Measurements from ENCODE around the gene UBASH3A.
"Not testable (repeated sequence)": the region's sequence is repeated elsewhere in the genome, so short reads cannot be mapped to it uniquely, and the experiment has no call there.

The UBASH3A gene

DNA sequence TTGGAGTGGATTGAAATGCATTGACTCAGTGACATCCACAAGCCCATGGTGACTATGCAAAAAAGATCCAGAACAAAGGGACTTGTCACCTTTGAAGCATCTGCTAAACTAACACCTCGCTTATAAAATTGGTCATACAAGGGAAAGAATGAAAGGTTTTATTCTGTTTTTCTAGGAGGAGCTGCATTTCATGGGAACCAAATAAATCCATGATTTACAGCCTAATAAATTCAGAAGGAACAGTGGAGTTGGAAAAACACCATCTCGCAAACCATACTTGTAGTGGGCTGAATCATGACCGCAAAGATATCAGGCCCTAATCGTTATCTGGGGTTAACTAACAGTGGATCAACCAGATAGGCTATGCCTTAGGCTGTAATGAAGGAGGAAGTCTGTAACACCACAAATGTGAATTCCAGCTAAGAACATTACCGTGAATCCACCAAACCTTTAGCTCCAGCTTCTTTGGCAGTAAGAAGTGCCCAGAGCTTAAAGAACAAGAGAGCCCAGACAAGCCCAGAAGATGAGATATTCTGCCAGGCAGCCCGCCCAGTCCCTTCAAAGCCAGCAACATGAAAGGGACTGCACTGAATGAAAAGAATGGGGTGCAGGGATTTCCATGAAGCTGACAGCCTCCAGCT lies 64.9 kb downstream of the UBASH3A start:
- DNase-seq (ENCODE audit: low read depth in 2 of 2), result no peak

DNA sequence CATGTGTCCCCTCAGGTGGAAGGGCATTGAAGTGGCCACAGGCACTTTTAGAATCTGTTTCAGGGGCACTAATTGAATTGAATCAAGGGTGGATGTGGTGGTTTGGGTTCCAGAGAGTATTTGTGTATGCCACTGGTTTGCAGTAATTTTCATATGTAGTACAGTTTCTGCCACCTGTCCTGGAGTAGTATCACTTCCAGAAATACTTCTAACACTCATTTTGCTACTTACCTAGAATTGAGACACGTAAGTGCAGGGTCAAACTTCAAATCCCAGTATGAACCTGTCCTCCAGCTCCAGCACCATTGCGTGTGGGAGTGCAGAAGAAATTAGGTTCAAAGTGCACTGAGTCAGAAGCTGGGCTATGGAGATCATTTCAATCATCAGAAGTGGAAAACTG lies 65.6 kb downstream of the UBASH3A start:
- DNase-seq (ENCODE audit: low read depth in 2 of 2), result no peak

DNA sequence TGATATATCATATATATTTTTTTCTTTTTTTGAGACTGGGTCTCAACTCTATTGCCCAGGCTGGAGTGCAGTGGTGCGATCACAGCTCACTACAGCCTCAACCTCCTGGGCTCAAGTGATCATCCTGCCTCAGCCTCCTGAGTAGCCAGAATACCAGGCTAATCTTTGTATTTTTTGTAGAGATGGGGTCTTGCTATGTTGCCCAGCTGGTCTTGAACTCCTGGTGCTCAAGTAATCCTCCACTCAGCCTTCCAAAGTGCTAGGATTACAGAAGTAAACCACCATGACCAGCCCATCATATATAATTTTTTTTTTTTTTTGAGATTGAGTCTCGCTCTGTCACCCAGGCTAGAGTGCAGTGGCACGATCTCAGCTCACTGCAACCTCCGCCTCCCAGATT lies 66.0 kb downstream of the UBASH3A start:
- DNase-seq (ENCODE audit: low read depth in 2 of 2), result not testable (repeated sequence)

DNA sequence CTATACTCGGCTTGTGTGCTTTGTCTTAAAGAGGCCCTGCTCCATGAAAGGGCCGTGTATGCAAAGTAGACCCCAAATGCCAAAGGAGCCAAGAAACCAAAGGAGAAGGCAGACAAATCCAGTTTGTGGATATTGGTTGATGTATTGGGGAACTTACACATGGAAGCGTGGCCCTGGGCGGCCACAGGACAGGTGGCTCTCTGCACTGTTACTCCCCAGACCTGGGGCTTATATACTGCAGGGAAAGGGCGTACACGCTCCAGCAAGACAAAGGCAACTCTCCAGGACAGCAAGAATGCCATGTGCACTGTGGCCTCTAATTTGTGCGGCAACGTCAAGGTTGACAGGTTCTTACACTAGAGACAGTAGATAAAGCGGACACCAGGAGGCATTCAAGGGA lies 67.5 kb downstream of the UBASH3A start:
- no peak for DNase-seq (ENCODE audit: low read depth in 2 of 2)

DNA sequence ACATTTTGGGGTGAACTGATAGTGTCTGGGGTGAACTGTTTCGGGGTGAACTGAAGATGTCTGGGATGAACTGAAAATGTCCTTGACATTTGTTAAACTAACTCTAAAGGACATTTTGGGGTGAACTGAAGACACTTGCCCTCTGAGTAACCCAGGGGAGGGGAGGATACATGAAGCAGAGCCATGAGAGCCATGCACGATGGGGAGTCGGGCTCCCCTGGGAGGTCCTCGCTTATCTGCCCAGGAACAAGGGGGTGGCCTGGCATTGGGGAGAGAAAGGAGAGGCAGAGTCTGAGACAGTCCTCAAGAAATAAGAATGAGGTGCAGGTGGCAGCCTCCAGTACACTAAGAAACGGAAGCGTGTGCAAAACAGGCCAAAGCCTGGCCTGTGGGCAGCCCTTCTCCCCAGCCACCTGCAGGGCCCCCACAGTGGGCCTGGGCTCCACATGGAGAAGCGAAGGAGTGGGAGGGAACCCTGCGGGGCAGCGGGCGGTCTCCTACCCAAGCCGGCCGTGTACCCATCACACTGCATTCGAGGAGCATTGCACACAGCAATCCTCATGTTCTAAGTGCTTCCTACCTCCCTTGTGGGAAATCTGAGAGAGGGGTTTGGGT lies 68.1 kb downstream of the UBASH3A start:
- no peak for DNase-seq (ENCODE audit: low read depth in 2 of 2)

DNA sequence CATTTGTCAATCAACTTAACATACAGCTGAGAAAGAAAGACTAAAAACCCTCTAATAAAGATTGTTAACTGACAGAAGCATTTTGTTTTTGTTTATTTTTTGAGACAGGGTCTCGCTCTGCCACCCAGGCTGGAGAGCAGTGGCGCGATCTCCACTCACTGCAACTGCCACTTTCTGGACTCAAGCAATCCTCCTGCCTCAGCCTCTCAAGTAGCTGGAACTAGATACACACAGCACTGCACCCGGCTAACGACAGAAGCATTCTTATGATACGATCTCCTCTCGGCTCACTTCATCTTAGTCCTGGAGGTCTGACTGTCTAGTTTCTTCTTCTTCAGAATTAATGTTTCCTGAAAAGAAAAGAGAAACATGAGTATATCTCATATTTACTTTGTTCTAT lies 68.8 kb downstream of the UBASH3A start:
- no peak for DNase-seq (ENCODE audit: low read depth in 2 of 2)

DNA sequence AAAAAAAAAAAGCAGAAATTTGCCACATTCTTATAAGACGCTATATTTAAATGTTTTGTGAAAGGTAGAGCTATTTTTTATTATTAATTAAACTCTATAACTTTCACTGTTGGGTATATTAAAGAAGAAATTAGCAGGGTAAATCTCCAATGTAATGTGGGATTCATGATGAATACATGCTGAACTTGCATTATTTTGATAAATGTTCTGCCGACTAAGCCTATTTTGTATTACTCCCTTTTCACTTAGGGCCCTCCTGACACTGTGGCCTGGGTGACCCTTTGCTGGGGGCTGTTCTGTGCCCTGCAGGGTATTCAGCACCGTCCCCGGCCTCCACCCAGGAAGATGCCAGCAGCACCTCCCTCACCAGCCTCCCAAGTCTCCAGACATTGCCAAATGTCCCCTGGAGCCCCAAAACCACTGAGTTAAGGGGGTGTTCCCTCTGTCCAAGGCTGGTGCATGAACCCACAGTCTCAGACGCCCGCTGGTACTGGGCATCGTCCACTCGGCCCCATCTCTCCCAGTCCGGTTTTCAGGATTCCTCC lies 69.9 kb downstream of the UBASH3A start:
- no peak for DNase-seq (ENCODE audit: low read depth in 2 of 2)

DNA sequence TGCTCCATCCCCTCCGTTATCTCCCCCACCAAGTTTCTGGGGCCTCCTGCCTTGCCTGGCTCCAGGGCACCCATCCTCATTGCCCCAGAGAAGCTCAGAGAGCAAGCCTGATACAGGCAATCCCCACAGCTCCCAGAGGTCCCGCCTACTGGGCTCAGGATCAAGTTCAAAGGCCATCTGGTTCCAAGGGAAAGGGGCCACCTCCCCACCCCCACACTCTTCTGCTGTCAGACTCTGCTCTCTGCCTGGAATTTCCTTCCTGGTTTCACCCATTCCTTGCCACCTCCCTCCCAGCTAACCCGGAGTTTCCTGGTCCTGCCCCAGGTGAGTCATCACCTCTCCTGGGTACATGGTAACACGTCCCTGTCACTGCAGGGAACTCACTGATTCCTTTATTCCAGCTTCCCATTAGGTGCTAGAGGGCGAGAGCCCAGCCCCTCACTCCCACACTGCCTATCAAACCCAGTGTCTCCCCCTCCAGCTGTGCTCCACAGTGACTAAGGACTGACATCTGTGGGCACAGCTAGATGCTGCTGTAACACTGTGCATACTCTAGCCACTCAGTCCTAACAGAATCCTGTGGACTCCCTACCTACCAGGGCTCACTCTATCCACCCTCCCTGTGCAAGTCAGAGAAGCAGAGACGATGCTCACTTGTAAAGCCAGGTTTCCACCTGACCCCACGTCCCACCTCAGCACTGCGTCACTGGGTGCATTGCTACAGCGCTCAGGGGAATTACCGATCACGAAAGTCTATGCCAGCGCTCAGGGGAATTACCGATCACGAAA lies 70.5 kb downstream of the UBASH3A start:
- DNase-seq (ENCODE audit: low read depth in 2 of 2), result no peak

DNA sequence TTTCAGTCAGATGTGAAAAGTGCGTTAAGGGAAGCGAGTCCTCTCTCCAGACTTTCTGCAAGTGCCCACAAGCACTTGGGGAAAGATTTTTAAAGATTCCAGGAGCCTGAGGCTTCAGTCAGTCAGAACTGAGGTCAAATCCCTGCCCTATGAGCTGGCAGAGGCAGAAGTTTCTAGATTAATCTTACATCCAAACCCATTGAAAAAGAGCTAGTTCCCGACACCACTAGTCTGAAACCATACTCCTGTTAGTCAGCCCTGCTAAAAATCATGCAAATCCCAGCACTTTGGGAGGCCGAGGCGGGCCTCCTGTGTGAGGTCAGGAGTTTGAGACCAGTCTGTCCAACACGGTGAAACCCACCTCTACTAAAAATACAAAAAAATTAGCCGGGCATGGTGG lies 71.3 kb downstream of the UBASH3A start:
- no peak for DNase-seq (ENCODE audit: low read depth in 2 of 2)

DNA sequence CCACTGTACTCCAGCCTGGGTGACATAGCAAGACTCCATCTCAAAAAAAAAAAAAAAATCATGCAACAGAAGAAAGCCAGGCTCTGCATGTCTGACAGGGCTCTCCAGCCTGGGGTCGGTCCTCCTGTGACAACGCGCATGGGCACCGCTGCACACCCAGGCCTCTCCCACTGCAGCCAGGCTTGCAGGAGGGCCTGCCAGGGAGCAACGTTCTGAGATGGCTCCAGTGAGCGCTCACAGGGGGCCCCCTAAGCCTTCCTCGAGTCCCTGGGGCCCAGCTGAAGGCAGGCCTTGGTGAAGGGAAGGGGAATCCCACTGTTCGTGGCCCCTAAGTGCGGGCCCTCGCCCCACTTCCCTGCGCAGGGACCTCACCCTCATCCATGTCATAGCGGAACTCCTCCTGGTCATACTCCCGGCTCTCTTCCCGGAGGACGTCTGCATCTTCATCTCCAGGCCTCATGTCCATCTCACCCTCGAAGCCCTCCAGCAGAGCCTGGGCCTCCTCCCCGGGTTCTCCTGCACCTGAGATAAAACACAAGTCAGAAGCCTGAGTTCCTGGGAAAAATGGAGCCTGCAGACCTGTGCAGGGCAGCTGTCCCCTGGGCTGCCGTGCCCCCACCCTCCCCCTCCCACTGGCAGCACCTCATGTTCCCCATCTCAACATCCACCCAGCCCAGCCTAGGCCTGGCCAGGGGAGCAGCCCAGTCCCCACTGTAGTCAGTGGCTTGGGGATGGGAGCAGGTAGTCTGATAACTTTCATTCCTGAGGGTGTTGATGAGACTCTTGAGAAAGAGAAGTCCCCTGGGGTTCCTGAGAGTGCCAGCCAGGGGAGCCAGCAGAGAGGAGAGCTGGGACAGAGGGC lies 72.1 kb downstream of the UBASH3A start:
- no peak for DNase-seq (ENCODE audit: low read depth in 2 of 2)

DNA sequence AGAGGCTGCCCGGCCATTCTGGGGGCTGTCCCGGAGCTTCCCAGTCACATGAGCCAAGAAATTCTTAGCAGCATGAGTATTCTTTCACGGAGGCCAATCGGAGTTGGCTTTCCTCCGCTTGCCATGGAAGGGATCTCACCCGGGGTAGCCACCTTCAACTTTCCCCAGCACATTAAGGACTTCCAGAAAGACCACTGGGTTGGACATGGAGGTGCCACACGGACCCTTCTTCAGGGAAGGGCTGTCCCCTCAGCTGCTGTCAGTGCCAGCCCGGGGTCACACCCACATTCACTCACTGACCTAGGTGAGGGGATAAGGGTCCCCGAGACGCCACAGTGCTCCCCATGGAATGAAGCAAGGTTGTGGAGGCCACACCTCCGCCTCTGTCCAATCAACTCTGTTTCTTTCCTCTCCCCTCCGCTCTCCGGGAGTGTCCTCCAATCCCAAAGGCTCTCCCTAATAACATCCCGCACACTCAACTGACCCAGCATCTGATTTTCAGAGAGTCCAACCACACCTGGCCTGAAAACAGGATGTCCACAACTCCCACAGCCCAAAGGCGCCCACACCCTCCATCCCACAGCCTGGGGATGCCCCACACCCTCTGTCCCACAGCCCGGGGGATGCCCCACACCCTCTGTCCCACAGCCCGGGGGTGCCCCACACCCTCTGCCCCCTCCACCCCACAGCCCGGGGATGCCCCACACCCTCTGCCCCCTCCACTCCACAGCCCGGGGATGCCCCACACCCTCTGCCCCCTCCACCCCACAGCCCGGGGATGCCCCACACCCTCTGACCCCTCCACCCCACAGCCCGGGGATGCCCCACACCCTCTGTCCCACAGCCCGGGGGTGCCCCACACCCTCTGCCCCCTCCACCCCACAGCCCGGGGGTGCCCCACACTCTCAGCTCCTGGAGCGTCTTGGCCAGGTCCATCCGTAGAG lies 73.0 kb downstream of the UBASH3A start:
- DNase-seq (ENCODE audit: low read depth in 2 of 2), result no peak

DNA sequence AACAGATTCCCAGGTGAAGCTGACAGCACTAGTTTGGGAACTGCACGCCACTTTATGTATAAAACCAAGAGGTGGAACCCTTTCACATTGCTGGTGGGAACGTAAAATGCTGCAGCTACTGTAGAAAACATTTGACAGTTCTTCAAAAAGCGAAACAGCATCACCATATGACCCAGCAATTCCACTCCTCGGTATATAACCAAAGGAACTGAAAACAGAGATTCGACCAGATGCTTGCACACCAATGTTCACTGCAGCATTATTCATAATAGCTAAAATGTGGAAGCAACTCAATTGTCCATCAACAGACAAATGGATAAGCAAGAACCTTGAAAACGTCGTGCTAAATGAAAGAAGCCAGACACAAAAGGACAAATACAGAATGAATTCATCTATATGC lies 74.8 kb downstream of the UBASH3A start:
- DNase-seq (ENCODE audit: low read depth in 2 of 2), result no peak

DNA sequence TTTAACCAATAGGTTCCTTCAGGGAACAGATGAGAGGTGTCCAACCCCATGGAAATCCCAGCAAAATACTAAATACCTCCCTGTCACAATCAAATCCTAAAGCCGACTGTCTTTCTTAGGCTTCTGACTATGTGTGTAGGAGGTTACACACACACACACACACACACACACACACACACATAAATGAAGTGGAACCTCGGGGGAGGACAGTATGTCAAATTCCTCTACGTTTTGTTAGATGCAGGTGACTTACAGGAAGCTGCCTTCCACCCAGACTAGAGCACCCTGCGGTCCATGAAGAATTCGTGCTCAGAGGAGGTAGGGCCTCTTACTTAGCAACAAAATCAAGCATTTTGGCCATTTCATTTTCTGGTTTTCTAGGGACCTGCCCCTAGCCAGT lies 75.9 kb downstream of the UBASH3A start:
- DNase-seq (ENCODE audit: low read depth in 2 of 2), result no peak

DNA sequence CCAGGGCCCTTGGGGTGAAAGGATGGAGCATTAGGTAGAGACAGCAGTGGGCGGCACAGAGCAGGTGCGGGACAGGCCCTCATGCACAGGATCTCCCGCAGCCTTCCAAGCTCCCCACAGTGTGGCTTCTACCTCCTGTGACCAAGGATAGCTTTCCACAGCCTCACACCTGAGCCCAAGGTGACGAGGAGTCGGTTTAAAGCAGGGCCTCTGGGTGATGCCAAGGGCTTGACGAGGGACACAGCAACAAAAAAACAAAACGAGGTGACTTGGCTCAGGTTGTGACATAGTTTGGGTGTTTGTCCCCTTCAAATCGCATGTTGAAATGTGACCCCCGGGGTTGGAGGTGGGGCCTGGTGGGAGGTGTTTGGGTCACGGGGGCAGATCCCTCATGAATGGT lies 77.0 kb downstream of the UBASH3A start:
- DNase-seq (ENCODE audit: low read depth in 2 of 2), result no peak

DNA sequence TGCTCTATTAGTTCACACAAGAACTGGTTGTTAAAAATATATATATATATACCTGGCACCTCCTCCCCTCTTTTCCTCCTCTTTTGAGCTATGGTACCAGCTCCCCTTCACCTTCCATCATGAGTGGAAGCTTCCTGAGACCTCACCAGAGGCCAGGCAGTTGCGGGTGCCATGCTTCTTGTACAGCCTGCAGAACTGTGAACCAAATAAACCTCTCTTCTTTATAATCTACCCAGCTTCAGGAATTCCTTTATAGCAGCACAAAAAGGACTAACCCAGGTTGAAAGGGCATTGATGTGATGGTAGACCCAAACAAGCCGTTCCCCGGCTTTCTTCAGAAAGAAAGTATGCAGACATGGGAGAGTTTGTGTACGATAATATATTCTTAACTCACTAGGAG lies 77.5 kb downstream of the UBASH3A start:
- no peak for DNase-seq (ENCODE audit: low read depth in 2 of 2)

DNA sequence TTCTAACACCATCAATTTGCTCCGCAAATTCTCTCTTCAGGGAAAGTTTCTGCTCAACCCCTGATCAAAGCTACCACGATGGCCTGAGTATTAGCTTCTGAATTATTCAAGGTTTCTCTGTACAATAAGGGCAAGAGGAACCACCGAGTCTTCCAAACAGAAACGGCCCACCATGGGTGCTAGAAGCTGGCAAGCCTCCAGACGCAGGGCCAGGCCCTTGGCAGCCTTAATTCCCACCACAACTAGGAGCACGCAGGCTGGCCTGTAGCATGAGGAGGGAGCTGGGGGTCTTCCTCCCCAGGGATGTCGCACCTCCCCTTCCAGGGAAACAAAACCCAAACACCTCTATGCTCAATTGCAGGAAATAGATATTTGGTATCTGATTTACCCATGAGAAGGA lies 81.3 kb downstream of the UBASH3A start:
- DNase-seq (ENCODE audit: low read depth in 2 of 2), result no peak

DNA sequence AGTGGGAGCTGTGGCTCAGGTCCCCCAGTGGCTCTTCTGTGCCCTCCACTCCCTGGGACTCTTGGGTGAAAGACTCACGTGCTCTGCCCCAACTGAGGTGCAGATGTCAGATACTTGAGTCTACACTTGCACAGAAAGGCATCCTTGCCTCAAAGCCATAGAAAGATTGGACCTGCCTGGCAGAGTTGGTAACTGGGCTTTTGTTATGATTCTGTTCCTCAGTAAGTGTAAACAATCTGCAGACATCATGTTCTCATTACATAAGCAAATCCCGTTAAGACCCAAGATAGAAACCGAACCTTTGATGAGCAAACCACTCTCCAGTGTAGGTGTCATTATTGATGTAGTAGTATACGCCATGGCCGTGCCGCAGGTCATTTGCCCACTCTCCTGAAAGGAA lies 82.4 kb downstream of the UBASH3A start:
- DNase-seq (ENCODE audit: low read depth in 2 of 2), result no peak

DNA sequence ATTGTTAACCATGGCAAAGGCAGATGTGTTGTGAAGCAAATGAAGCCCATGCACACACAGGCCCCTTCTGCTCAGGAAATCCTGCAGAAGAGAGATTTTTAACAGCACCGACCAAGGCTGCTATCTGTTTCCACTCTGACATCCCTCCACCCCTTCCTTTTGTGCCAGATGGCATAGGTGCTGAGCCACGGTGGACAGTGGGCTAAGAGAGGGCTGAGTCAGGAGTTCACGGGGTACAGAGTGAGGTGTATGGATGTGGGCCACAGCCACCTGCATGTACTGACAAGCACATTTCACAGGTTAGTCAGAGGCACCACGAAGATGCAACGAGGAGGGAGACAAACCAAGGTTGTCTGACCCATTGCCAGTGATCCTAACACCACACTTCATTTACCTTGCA lies 82.8 kb downstream of the UBASH3A start:
- no peak for DNase-seq (ENCODE audit: low read depth in 2 of 2)

DNA sequence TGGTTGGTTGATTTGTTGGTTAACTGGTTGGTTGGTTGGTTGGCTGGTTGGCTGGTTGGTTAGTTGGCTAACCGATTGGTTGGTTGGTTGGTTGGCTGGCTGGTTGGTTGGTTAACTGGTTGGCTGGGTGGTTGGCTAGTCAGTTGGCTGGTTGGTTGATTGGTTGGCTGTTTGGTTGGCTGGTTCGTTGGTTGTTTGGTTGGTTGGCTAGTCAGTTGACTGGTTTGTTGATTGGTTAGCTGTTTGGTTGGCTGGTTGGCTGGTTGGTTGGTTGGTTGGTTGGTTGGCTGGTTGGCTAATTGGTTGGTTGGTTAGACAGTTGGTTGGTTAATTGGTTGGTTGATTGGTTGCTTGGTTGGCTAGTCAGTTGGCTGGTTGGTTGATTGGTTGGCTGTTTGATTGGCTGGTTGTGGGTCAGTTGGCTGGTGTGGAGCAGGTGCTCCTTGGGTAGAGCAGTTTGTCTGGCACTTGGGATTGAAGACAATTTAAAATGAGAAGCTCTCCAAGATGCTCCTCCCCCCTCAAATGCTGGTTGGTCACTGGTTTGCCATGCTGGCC lies 85.4 kb downstream of the UBASH3A start:
- no peak for DNase-seq (ENCODE audit: low read depth in 2 of 2)

DNA sequence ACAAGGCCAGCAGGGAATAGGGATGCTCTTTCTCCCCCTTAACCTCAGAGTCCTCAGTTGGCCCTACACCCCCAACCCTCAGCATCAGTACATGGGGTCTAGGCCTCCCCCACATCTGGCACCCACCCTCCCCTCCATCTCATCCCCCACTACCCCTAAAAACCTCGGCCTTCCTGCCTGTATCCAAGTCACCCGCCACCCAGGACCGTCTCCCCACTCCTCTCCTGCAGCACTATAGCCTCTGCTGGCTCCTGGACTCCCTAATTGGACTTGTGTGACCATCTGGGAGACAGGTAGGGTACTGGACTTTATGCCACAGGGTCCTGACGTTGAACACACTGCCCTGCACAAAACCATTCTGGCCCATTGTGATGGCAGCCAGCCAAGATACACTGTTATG lies 86.3 kb downstream of the UBASH3A start:
- DNase-seq (ENCODE audit: low read depth in 2 of 2), result no peak

DNA sequence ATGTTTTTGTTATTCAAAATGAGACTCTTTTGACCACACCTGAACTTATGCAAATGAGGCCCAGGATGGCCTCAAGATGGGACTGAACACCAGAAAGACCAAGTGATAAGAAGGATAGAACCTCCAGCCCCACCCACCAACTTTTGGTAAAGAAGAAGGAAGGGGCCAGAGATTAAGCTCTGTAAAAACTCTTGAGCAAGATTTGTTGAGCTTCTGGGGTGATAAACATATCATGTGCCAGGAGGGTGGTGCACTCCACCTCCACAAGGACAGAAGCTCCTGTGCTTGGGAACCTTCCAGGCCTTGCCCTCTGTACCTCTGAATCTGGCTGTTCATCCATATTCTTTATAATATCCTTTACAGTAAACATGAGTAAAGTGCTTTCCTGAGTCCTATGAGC lies 87.0 kb downstream of the UBASH3A start:
- no peak for DNase-seq (ENCODE audit: low read depth in 2 of 2)
